ENCODE results near the gene CEP192. TPM values are rescaled to one million over a fixed set of nuclear protein-coding genes. Genes with fewer than 3 reads are reported as not detected.

The CEP192 gene
- total RNA-seq, 1 donor from 2014 or later: 13.9 TPM

DNA sequence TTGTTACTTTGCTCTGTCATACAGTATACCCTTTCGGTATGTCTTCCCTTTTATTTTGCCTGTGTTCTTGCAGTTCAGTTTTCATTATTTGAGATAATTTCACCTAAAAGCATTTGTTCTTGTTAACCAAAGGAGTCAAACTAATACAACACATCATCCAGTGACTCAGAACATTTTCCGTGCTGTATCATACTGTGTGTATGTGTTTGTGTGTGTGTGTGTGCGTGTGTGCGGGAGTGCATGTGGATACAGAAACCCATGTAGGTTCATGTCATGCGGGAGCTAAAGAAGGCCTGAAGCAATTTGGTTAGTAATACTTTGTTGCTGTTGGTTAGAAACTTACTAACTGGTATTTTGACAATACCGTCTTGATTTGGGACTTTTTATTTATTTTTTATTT is 60.0 kb downstream of the CEP192 start:
- no peaks in the 10 kb centered on the region for H3K9me3 Mint-ChIP-seq (ENCODE audit: unreplicated experiment)

DNA sequence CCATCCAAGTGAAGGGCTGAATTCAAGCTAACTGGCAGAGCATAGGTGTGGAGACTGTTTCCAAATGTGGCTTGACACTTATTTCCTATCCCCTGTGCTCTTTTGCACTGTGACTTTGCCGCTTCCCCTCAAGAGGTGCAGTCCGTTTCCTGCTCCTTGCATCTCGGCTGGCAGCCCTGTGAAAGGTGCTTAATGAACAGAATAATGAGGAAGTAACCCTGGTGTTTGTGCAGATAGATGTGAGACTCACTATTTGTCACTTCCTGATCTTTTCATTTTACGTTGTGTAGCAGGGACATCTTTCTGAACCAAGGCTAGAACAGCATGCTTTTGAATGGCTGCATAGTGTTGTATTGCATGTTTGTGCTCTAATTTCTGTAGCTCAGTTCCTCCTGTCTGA is 60.8 kb downstream of the CEP192 start:
- Histone ChIP-seq H3K4me3 (ENCODE audit: insufficient read depth, low read depth, low read length) (no peak overlapping the region), H3K4me2 (ENCODE audit: low read length) (no peak overlapping the region), H3K27ac (ENCODE audit: low read depth, low read length) (no peak overlapping the region), H3K9ac (ENCODE audit: low read length) (no peak overlapping the region), H3K27me3 (ENCODE audit: insufficient read depth, low read length) (no peaks in the 10 kb centered on the region), H2AFZ (ENCODE audit: low read depth, low read length) (no peak overlapping the region), H3K4me1 (ENCODE audit: insufficient read depth, low read length) (no peaks in the 10 kb centered on the region), H3K9me3 (ENCODE audit: insufficient read depth, low read depth, low read length) (no peaks in the 10 kb centered on the region), H3K79me2 (ENCODE audit: insufficient read depth, low read length) (no peaks in the 10 kb centered on the region), H3K36me3 (ENCODE audit: insufficient read depth, low read length) (peaks cover 46% of the 10 kb centered on the region), H4K20me1 (ENCODE audit: insufficient read depth, low read length) (no peaks in the 10 kb centered on the region)
- Mint-ChIP-seq H3K4me1 (ENCODE audit: low read depth, unreplicated experiment) (peaks cover 2% of the 10 kb centered on the region), H3K36me3 (ENCODE audit: low read depth, unreplicated experiment) (peaks cover 16% of the 10 kb centered on the region), H3K27me3 (ENCODE audit: low read depth, unreplicated experiment) (no peaks in the 10 kb centered on the region), H3K27ac (ENCODE audit: unreplicated experiment) (no peak overlapping the region), H3K9me3 (ENCODE audit: unreplicated experiment) (no peaks in the 10 kb centered on the region), H3K4me3 (ENCODE audit: unreplicated experiment) (no peak overlapping the region)
- no peak for DNase-seq (ENCODE audit: low read depth)
- FAIRE-seq: no peak
- TF ChIP-seq, protein P1, sequence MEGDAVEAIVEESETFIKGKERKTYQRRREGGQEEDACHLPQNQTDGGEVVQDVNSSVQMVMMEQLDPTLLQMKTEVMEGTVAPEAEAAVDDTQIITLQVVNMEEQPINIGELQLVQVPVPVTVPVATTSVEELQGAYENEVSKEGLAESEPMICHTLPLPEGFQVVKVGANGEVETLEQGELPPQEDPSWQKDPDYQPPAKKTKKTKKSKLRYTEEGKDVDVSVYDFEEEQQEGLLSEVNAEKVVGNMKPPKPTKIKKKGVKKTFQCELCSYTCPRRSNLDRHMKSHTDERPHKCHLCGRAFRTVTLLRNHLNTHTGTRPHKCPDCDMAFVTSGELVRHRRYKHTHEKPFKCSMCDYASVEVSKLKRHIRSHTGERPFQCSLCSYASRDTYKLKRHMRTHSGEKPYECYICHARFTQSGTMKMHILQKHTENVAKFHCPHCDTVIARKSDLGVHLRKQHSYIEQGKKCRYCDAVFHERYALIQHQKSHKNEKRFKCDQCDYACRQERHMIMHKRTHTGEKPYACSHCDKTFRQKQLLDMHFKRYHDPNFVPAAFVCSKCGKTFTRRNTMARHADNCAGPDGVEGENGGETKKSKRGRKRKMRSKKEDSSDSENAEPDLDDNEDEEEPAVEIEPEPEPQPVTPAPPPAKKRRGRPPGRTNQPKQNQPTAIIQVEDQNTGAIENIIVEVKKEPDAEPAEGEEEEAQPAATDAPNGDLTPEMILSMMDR (IDR thresholded peaks at IDR 0.05; ENCODE audit: insufficient read depth, low read depth, low read length): no peak
- no peak for TF ChIP-seq EZH2 (IDR thresholded peaks at IDR 0.05; ENCODE audit: insufficient read depth, low read length)

More for the DNA sequence above, 60.0 kb downstream of the CEP192 start:
- TF ChIP-seq, protein P1 (IDR thresholded peaks at IDR 0.05; ENCODE audit: insufficient read depth, low read depth, low read length): no peak
- no peak for TF ChIP-seq EZH2 (IDR thresholded peaks at IDR 0.05; ENCODE audit: insufficient read depth, low read length)
- no peak overlapping the region for H3K9ac ChIP-seq (ENCODE audit: low read length)
- peaks cover 38% of the 10 kb centered on the region for H3K36me3 ChIP-seq (ENCODE audit: insufficient read depth, low read length)
- H3K27ac Mint-ChIP-seq (ENCODE audit: unreplicated experiment): no peak overlapping the region
- H4K20me1 ChIP-seq (ENCODE audit: insufficient read depth, low read length): no peaks in the 10 kb centered on the region
- H3K4me3 Mint-ChIP-seq (ENCODE audit: unreplicated experiment): no peak overlapping the region
- no peaks in the 10 kb centered on the region for H3K79me2 ChIP-seq (ENCODE audit: insufficient read depth, low read length)
- H3K27me3 ChIP-seq (ENCODE audit: insufficient read depth, low read length): no peaks in the 10 kb centered on the region
- H3K4me1 Mint-ChIP-seq (ENCODE audit: low read depth, unreplicated experiment): peaks cover 2% of the 10 kb centered on the region
- FAIRE-seq: no peak
- peak; percentile 4 for DNase-seq (ENCODE audit: low read depth)
- H3K36me3 Mint-ChIP-seq (ENCODE audit: low read depth, unreplicated experiment): peaks cover 10% of the 10 kb centered on the region
- no peaks in the 10 kb centered on the region for H3K4me1 ChIP-seq (ENCODE audit: insufficient read depth, low read length)
- no peak overlapping the region for H3K27ac ChIP-seq (ENCODE audit: low read depth, low read length)
- no peak overlapping the region for H3K4me2 ChIP-seq (ENCODE audit: low read length)
- H3K4me3 ChIP-seq (ENCODE audit: insufficient read depth, low read depth, low read length): no peak overlapping the region
- no peaks in the 10 kb centered on the region for H3K9me3 ChIP-seq (ENCODE audit: insufficient read depth, low read depth, low read length)
- no peak overlapping the region for H2AFZ ChIP-seq (ENCODE audit: low read depth, low read length)
- H3K27me3 Mint-ChIP-seq (ENCODE audit: low read depth, unreplicated experiment): no peaks in the 10 kb centered on the region

DNA sequence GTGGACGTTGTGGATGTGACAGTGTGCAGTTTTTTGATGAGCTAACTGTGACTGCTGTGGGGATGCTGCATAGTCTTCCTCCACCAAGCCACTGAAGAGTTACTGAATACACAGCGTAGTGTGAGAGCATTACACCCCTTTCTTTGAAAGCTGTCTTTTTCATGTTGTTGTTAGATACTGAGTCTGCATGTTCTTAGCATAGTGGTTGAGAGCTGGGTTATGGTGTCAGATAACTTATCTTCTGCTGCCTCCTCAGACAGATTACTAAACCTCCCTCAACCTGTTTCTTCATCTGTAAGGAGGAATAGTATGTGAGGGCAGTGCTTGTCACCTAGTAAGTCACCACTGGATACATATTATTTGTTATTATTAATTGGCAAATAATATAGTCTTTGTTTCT is 63.2 kb downstream of the CEP192 start:
- no peaks in the 10 kb centered on the region for H3K27me3 ChIP-seq (ENCODE audit: insufficient read depth, low read length)
- H2AFZ ChIP-seq (ENCODE audit: low read depth, low read length): no peak overlapping the region
- no peak overlapping the region for H3K4me2 ChIP-seq (ENCODE audit: low read length)
- no peaks in the 10 kb centered on the region for H3K9me3 ChIP-seq (ENCODE audit: insufficient read depth, low read depth, low read length)
- no peak overlapping the region for H3K27ac ChIP-seq (ENCODE audit: low read depth, low read length)
- no peaks in the 10 kb centered on the region for H3K9me3 Mint-ChIP-seq (ENCODE audit: unreplicated experiment)
- no peak overlapping the region for H3K27ac Mint-ChIP-seq (ENCODE audit: unreplicated experiment)
- no peak overlapping the region for H3K4me3 Mint-ChIP-seq (ENCODE audit: unreplicated experiment)
- H3K9ac ChIP-seq (ENCODE audit: low read length): no peak overlapping the region
- peaks cover 45% of the 10 kb centered on the region for H3K36me3 ChIP-seq (ENCODE audit: insufficient read depth, low read length)
- H3K36me3 Mint-ChIP-seq (ENCODE audit: low read depth, unreplicated experiment): peaks cover 14% of the 10 kb centered on the region
- H3K4me1 ChIP-seq (ENCODE audit: insufficient read depth, low read length): no peaks in the 10 kb centered on the region
- FAIRE-seq (no peak), DNase-seq (ENCODE audit: low read depth) (no peak)
- TF ChIP-seq, protein P1 (IDR thresholded peaks at IDR 0.05; ENCODE audit: insufficient read depth, low read depth, low read length): no peak
- no peak for TF ChIP-seq EZH2 (IDR thresholded peaks at IDR 0.05; ENCODE audit: insufficient read depth, low read length)
- H3K79me2 ChIP-seq (ENCODE audit: insufficient read depth, low read length): no peaks in the 10 kb centered on the region
- H4K20me1 ChIP-seq (ENCODE audit: insufficient read depth, low read length): no peaks in the 10 kb centered on the region
- no peaks in the 10 kb centered on the region for H3K27me3 Mint-ChIP-seq (ENCODE audit: low read depth, unreplicated experiment)
- peaks cover 2% of the 10 kb centered on the region for H3K4me1 Mint-ChIP-seq (ENCODE audit: low read depth, unreplicated experiment)
- no peak overlapping the region for H3K4me3 ChIP-seq (ENCODE audit: insufficient read depth, low read depth, low read length)
